Astrocyte (in vitro differentiated cells and primary cell): ENCODE data around the gene FSTL4. TPM values are rescaled to one million over a fixed set of nuclear protein-coding genes. Genes with fewer than 3 reads are reported as not detected.

Source experiments
- DNase-seq: peaks from one replicate; pipeline ENCODE4 v3.0.0-alpha.2; 2010; ENCODE audit warnings: low read depth
- FAIRE-seq: peaks from 2 replicates; lab custom pipeline; 2011; peaks lifted over from hg19 to GRCh38; lab: Jason Lieb, UNC
- H2AFZ ChIP-seq: 2 replicates; pipeline ENCODE4 v1.6.0; 2012; ENCODE audit warnings: low read depth, low read length, inconsistent platforms
- H3K27ac ChIP-seq: 2 replicates; pipeline ENCODE4 v1.5.1; 2011; ENCODE audit warnings: low read depth, low read length, inconsistent platforms
- H3K27me3 ChIP-seq: 2 replicates; pipeline ENCODE4 v1.6.0; 2011; ENCODE audit warnings: low read length, inconsistent platforms; ENCODE audit not compliant: insufficient read depth
- H3K36me3 ChIP-seq: 2 replicates; pipeline ENCODE4 v1.5.1; 2011; ENCODE audit warnings: low read length, inconsistent platforms; ENCODE audit not compliant: insufficient read depth
- H3K4me1 ChIP-seq: 2 replicates; pipeline ENCODE4 v1.5.1; 2011; ENCODE audit warnings: low read length, inconsistent platforms; ENCODE audit not compliant: insufficient read depth
- H3K4me2 ChIP-seq: 2 replicates; pipeline ENCODE4 v1.6.0; 2012; ENCODE audit warnings: low read length, inconsistent platforms
- H3K4me3 ChIP-seq: 2 replicates; pipeline ENCODE4 v1.5.1; 2011; ENCODE audit warnings: low read depth, mild to moderate bottlenecking, low read length, inconsistent platforms; ENCODE audit not compliant: insufficient read depth
- H3K79me2 ChIP-seq: 2 replicates; pipeline ENCODE4 v1.6.0; 2012; ENCODE audit warnings: mild to moderate bottlenecking, low read length, inconsistent platforms; ENCODE audit not compliant: insufficient read depth
- H3K9ac ChIP-seq: 2 replicates; pipeline ENCODE4 v1.6.0; 2012; ENCODE audit warnings: mild to moderate bottlenecking, low read length, inconsistent platforms
- H3K9me3 ChIP-seq: 2 replicates; pipeline ENCODE4 v1.5.1; 2012; ENCODE audit warnings: low read depth, mild to moderate bottlenecking, low read length, inconsistent platforms; ENCODE audit not compliant: insufficient read depth
- H4K20me1 ChIP-seq: 2 replicates; pipeline ENCODE4 v1.6.0; 2012; ENCODE audit warnings: low read length, inconsistent platforms; ENCODE audit not compliant: insufficient read depth
- H3K27ac Mint-ChIP-seq: one replicate; pipeline ENCODE4 v1.8.0; 2021; ENCODE audit warnings: mild to moderate bottlenecking, mixed read lengths; ENCODE audit not compliant: unreplicated experiment
- H3K27me3 Mint-ChIP-seq: one replicate; pipeline ENCODE4 v1.8.0; 2021; ENCODE audit warnings: low read depth, mixed read lengths; ENCODE audit not compliant: unreplicated experiment
- H3K36me3 Mint-ChIP-seq: one replicate; pipeline ENCODE4 v1.8.0; 2021; ENCODE audit warnings: low read depth, mixed read lengths; ENCODE audit not compliant: unreplicated experiment
- H3K4me1 Mint-ChIP-seq: one replicate; pipeline ENCODE4 v1.8.0; 2021; ENCODE audit warnings: low read depth, mixed read lengths; ENCODE audit not compliant: unreplicated experiment
- H3K4me3 Mint-ChIP-seq: one replicate; pipeline ENCODE4 v1.8.0; 2021; ENCODE audit warnings: mild to moderate bottlenecking, moderate library complexity, mixed read lengths; ENCODE audit not compliant: unreplicated experiment
- H3K9me3 Mint-ChIP-seq: one replicate; pipeline ENCODE4 v1.8.0; 2021; ENCODE audit warnings: mild to moderate bottlenecking, mixed read lengths; ENCODE audit not compliant: unreplicated experiment
- EZH2 ChIP-seq: IDR thresholded peaks from 2 replicates; pipeline ENCODE4 v1.6.1; 2012; ENCODE audit warnings: mild to moderate bottlenecking, low read length, inconsistent platforms; ENCODE audit not compliant: insufficient read depth
- total RNA-seq: library from RNA; stranded (reverse); gene quantifications from 2 replicates; pipeline ENCODE4 v1.2.1, GENCODE V29; 2021
- TF ChIP-seq, protein P1 (sequence below): IDR thresholded peaks from 2 replicates; pipeline ENCODE4 v1.5.1; 2011; ENCODE audit warnings: low read depth, mild to moderate bottlenecking, inconsistent platforms, low read length, moderate library complexity; ENCODE audit not compliant: insufficient read depth

The FSTL4 gene
- total RNA-seq, 1 donor from 2014 or later = not detected

DNA sequence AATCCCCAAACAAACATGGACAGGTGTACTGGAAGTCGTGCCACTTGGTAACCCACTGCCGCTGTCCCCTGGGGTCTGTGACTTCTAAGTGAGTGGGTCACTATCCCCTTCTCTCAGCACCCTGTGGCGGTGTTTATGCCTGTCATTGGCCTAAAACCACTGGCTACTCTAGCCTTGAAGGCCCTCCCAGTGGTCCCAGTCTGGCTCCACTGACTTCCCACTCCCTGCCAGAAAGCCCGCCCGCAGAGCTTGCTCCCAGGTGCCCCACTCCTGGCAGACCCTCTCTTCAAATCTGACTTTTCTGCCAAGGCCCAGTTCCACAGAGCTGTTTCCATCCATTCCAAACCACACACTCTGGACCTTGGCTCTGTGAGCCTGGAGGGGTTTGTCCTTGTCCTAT is 286.0 kb downstream of the FSTL4 start:
- H3K27ac ChIP-seq = no peak overlapping the region
- H3K4me1 ChIP-seq = no peaks in the 10 kb centered on the region
- H3K79me2 ChIP-seq = no peaks in the 10 kb centered on the region
- no peaks in the 10 kb centered on the region for H3K36me3 ChIP-seq
- H2AFZ ChIP-seq = no peak overlapping the region
- no peak overlapping the region for H3K9ac ChIP-seq
- peaks cover 45% of the 10 kb centered on the region for H3K27me3 Mint-ChIP-seq
- H3K4me1 Mint-ChIP-seq = no peaks in the 10 kb centered on the region
- TF ChIP-seq, protein P1, sequence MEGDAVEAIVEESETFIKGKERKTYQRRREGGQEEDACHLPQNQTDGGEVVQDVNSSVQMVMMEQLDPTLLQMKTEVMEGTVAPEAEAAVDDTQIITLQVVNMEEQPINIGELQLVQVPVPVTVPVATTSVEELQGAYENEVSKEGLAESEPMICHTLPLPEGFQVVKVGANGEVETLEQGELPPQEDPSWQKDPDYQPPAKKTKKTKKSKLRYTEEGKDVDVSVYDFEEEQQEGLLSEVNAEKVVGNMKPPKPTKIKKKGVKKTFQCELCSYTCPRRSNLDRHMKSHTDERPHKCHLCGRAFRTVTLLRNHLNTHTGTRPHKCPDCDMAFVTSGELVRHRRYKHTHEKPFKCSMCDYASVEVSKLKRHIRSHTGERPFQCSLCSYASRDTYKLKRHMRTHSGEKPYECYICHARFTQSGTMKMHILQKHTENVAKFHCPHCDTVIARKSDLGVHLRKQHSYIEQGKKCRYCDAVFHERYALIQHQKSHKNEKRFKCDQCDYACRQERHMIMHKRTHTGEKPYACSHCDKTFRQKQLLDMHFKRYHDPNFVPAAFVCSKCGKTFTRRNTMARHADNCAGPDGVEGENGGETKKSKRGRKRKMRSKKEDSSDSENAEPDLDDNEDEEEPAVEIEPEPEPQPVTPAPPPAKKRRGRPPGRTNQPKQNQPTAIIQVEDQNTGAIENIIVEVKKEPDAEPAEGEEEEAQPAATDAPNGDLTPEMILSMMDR = no peak
- TF ChIP-seq EZH2 = no peak
- no peak overlapping the region for H3K4me3 Mint-ChIP-seq
- no peak overlapping the region for H3K27ac Mint-ChIP-seq
- H4K20me1 ChIP-seq = no peaks in the 10 kb centered on the region
- no peaks in the 10 kb centered on the region for H3K36me3 Mint-ChIP-seq
- H3K4me3 ChIP-seq = no peak overlapping the region
- peaks cover 9% of the 10 kb centered on the region for H3K27me3 ChIP-seq
- no peaks in the 10 kb centered on the region for H3K9me3 ChIP-seq
- H3K4me2 ChIP-seq = no peak overlapping the region
- H3K9me3 Mint-ChIP-seq = no peaks in the 10 kb centered on the region
- no peak for DNase-seq
- FAIRE-seq = no peak

DNA sequence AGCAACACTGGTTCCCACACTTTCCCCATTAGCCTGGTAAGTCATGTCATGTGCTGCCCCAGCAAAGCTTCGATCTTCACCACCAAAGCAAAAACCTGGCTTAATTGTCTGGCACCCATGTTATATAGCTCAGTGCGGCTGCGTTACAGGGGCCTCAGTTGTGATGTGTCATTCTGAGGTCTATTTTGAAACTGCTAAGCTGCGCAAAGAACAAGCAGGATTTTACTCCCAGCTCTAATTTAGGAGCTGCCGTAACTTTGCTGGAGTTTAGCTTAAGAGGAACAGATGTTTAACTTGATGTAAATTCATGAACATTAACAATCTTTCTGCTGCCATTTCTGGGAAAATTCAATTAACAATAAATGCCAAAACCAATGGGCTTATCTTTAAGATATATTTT is 286.5 kb downstream of the FSTL4 start:
- FAIRE-seq (no peak), DNase-seq (no peak)
- Mint-ChIP-seq H3K27ac (no peak overlapping the region), H3K9me3 (no peaks in the 10 kb centered on the region), H3K4me1 (no peaks in the 10 kb centered on the region), H3K36me3 (no peaks in the 10 kb centered on the region), H3K27me3 (peaks cover 42% of the 10 kb centered on the region), H3K4me3 (no peak overlapping the region)
- Histone ChIP-seq H3K79me2 (no peaks in the 10 kb centered on the region), H3K36me3 (no peaks in the 10 kb centered on the region), H4K20me1 (no peaks in the 10 kb centered on the region), H3K4me1 (no peaks in the 10 kb centered on the region), H3K9me3 (no peaks in the 10 kb centered on the region), H3K4me2 (no peak overlapping the region), H3K27me3 (peaks cover 7% of the 10 kb centered on the region), H3K9ac (no peak overlapping the region), H2AFZ (no peak overlapping the region), H3K4me3 (no peak overlapping the region), H3K27ac (no peak overlapping the region)
- TF ChIP-seq EZH2 = no peak

DNA sequence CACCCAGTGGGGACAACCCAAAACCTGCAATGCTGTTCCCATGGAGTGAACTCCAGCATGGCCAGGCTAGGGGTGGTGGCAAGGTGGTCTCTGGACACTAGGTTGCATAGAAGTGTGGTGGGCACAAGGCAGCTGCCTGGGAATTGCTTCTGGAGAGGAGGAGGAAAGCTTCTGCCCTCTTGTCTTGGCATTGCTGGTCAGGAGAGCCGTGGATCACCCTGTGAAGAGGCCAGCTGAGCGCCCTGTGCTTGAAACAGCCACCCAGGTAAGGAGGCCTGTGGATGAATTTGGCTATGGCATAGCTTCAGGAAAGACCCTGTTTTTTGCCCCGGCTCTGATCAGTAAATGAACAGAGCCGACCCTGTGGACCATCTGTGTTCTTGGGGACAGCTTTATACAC is 287.4 kb downstream of the FSTL4 start:
- Histone ChIP-seq H3K9ac (no peak overlapping the region), H3K4me1 (no peaks in the 10 kb centered on the region), H3K36me3 (no peaks in the 10 kb centered on the region), H3K9me3 (no peaks in the 10 kb centered on the region), H3K79me2 (no peaks in the 10 kb centered on the region), H4K20me1 (no peaks in the 10 kb centered on the region), H2AFZ (no peak overlapping the region), H3K27me3 (peaks cover 4% of the 10 kb centered on the region), H3K4me3 (no peak overlapping the region), H3K4me2 (no peak overlapping the region), H3K27ac (no peak overlapping the region)
- peaks cover 3% of the 10 kb centered on the region for H3K4me1 Mint-ChIP-seq
- DNase-seq = no peak
- H3K36me3 Mint-ChIP-seq = no peaks in the 10 kb centered on the region
- no peak for FAIRE-seq
- H3K27me3 Mint-ChIP-seq = peaks cover 34% of the 10 kb centered on the region
- H3K4me3 Mint-ChIP-seq = no peak overlapping the region
- H3K27ac Mint-ChIP-seq = no peak overlapping the region
- TF ChIP-seq, protein P1 = no peak
- no peak for TF ChIP-seq EZH2
- H3K9me3 Mint-ChIP-seq = no peaks in the 10 kb centered on the region
